Stomach (tissue), 9 donors: Measurements from ENCODE around the gene EVL. TPM values are rescaled to one million over a fixed set of nuclear protein-coding genes. Genes with fewer than 3 reads are reported as not detected.
A peak's percentile ranks its signal among the peaks of the same experiment; 100 is the strongest.

Experiments used
- DNase-seq, 2 donors: peaks; one replicate each; pipeline versions ENCODE4 v3.0.0 to v3.0.0-alpha.2; 2013 to 2019
- H3K27ac ChIP-seq, 5 donors: fragments of 200-600 bp in 4 of 5; sonication (generic) in 4 of 5; one replicate each; pipeline ENCODE4 v1.5.1; 2013 to 2019; ENCODE audit warnings: mild to moderate bottlenecking in 1 of 5, moderate library complexity in 1 of 5
- H3K27me3 ChIP-seq, 3 donors: fragments of 200-600 bp; sonication (generic); one replicate each; pipeline ENCODE4 v1.5.1; 2017 to 2019; ENCODE audit warnings: mixed run types in 1 of 3
- H3K36me3 ChIP-seq, 4 donors: fragments of 200-600 bp; sonication (generic); 1 replicate in 3 of 4; 2 replicates in 1 of 4; pipeline ENCODE4 v1.5.1; 2016 to 2019
- H3K4me1 ChIP-seq, 4 donors: fragments of 200-600 bp; sonication (generic); one replicate each; pipeline ENCODE4 v1.5.1; 2016 to 2019
- H3K4me3 ChIP-seq, 4 donors: fragments of 200-600 bp; sonication (generic) in 3 of 4; one replicate each; pipeline ENCODE4 v1.5.1; 2016 to 2019; ENCODE audit warnings: mild to moderate bottlenecking in 1 of 4
- H3K9me3 ChIP-seq, 4 donors: fragments of 200-600 bp; sonication (generic); one replicate each; pipeline ENCODE4 v1.5.1; 2016 to 2019
- EP300 ChIP-seq: sonication (generic); formaldehyde crosslinking; IDR thresholded peaks from one replicate; pipeline ENCODE4 v1.6.1; 2017; ENCODE audit warnings: antibody characterized with exemption
- POLR2A ChIP-seq, 4 donors: fragments of 450-650 bp; IDR thresholded peaks; one replicate each; pipeline ENCODE4 v1.6.1; 2016; ENCODE audit warnings: antibody characterized with exemption in 4 of 4, control low read depth in 2 of 4, mild to moderate bottlenecking in 1 of 4, moderate library complexity in 1 of 4
- POLR2AphosphoS5 ChIP-seq, 3 donors: sonication (generic); formaldehyde crosslinking; IDR thresholded peaks; one replicate each; pipeline ENCODE4 v1.6.1; 2016; ENCODE audit warnings: antibody characterized with exemption in 3 of 3
- WGBS, 5 donors: extraction: QIAGEN DNeasy Blood & Tissue Kit in 3 of 5; methylation state at CpG; one replicate each; pipeline versions ENCODE4 v1.1.5 to v1.1.7; 2013 to 2018; 5-methylcytosine and 5-hydroxymethylcytosine counted together
- intact Hi-C: fragments of 100-400 bp; cut with DNase I; formaldehyde crosslinking; loops from one replicate; pipeline ENCODE4 v1.15.1; 2023; ENCODE audit warnings: low total_unique reads
- polyA plus RNA-seq, 3 donors: library from polyadenylated mRNA; stranded (reverse); fragments of 200-250 nt; gene quantifications; one replicate each; pipeline ENCODE4 v1.2.3, GENCODE V29; 2013
- total RNA-seq, 5 donors: library from RNA; depleted of rRNA; stranded (reverse); fragments of >200 nt; gene quantifications; one replicate each; pipeline versions ENCODE4 v1.1.0 to v1.2.3, GENCODE V29; 2014 to 2016
- TF ChIP-seq, protein P1 (sequence below), 7 experiments: fragments of 450-650 bp in 4 of 7; fragments of 200-600 bp in 3 of 7; sonication (generic) in 3 of 7; IDR thresholded peaks; one replicate each; pipeline ENCODE4 v1.5.1; 2016 to 2019; ENCODE audit warnings: antibody characterized with exemption in 7 of 7, control low read depth in 2 of 7, mild to moderate bottlenecking in 1 of 7
- donor health status: healthy with polysubstance abuse.
- donor health status: Bipolar disorder and iron deficiency.
- donor health status: healthy.

Gene EVL
- total and polyA plus RNA-seq, 8 donors = 23.3 to 111 (median 39.7) TPM

- Histone ChIP-seq H3K9me3 (no peaks in the 10 kb centered on the region), H3K36me3 (peaks cover 0 to 21% (median 14%) of the 10 kb centered on the region in 4 donors), H3K4me1 (peaks cover 79 to 100% (median 98%) of the 10 kb centered on the region in 4 donors), H3K4me3 (peak overlapping the region in 1 of 4 donors; percentile 13), H3K27me3 (peaks cover 0 to 7% (median 0%) of the 10 kb centered on the region in 3 donors), H3K27ac (peak overlapping the region; percentile 74 to 85 (median 78))
- TF ChIP-seq, protein P1, sequence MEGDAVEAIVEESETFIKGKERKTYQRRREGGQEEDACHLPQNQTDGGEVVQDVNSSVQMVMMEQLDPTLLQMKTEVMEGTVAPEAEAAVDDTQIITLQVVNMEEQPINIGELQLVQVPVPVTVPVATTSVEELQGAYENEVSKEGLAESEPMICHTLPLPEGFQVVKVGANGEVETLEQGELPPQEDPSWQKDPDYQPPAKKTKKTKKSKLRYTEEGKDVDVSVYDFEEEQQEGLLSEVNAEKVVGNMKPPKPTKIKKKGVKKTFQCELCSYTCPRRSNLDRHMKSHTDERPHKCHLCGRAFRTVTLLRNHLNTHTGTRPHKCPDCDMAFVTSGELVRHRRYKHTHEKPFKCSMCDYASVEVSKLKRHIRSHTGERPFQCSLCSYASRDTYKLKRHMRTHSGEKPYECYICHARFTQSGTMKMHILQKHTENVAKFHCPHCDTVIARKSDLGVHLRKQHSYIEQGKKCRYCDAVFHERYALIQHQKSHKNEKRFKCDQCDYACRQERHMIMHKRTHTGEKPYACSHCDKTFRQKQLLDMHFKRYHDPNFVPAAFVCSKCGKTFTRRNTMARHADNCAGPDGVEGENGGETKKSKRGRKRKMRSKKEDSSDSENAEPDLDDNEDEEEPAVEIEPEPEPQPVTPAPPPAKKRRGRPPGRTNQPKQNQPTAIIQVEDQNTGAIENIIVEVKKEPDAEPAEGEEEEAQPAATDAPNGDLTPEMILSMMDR (IDR thresholded peaks at IDR 0.05) = no peak
- TF ChIP-seq POLR2A (IDR thresholded peaks at IDR 0.05) (no peak), EP300 (no peak), POLR2AphosphoS5 (IDR thresholded peaks at IDR 0.05) (no peak)
- 47 to 65% (median 60%) methylated on average over 20 to 27 of the region's 27 CpGs for WGBS, 5 donors
- intact Hi-C loops = no loop called here
- no peak for DNase-seq
Observed at GRCh38 chr14:100145682-100146464, 80.7 kb downstream of the EVL start.

DNA sequence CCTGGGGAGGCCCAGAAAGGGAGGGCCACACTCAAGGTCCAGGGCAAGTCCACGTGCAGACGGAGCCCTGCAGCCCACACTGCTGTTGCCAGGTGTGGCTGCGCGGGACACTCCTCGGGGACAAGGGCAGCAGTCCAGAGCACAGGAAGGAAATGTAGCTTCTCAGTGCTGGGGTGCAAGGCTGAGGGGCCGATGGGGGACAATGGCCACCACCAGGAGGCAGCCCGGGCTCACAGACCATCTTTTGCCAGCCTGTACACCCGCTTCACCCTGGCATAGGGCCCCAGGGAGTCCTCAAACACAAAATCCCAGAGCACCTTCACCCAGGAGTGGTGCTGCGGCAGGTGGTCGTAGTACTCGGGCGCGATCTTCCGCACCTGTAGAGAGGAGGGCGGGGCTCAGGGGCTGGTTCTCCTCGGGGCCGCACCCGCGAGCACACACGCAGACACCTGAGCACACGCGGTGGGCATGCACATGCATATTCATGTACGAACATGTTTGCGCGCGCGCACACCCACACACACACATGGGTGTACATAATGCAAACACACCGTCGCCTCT, 81.4 kb downstream of the EVL start:
- H3K4me1 ChIP-seq = peaks cover 75 to 100% (median 98%) of the 10 kb centered on the region in 4 donors
- peaks cover 0 to 16% (median 12%) of the 10 kb centered on the region in 4 donors for H3K36me3 ChIP-seq
- TF ChIP-seq EP300 = no peak
- TF ChIP-seq, protein P1 (IDR thresholded peaks at IDR 0.05) = peak in 2 of 7 experiments; percentile 25 to 32
- DNase-seq = peak in 1 of 2 donors; percentile 57
- H3K4me3 ChIP-seq = no peak overlapping the region
- WGBS, 5 donors = 47 to 77% (median 59%) methylated on average over 28 to 29 of the region's 29 CpGs
- peaks cover 0 to 10% (median 0%) of the 10 kb centered on the region in 3 donors for H3K27me3 ChIP-seq
- intact Hi-C loops = no loop called here
- H3K27ac ChIP-seq = peak overlapping the region; percentile 74 to 85 (median 78)
- no peaks in the 10 kb centered on the region for H3K9me3 ChIP-seq

GRCh38 chr14:100147181-100147631, 82.0 kb downstream of the EVL start:
- H3K4me1 ChIP-seq = peaks cover 69 to 94% (median 94%) of the 10 kb centered on the region in 4 donors
- no peak for TF ChIP-seq POLR2AphosphoS5 (IDR thresholded peaks at IDR 0.05)
- no peak for TF ChIP-seq EP300
- TF ChIP-seq POLR2A (IDR thresholded peaks at IDR 0.05) = no peak
- H3K36me3 ChIP-seq = peaks cover 0 to 16% (median 12%) of the 10 kb centered on the region in 4 donors
- H3K4me3 ChIP-seq = no peak overlapping the region
- H3K9me3 ChIP-seq = no peaks in the 10 kb centered on the region
- DNase-seq = peak in 1 of 2 donors; percentile 33
- peaks cover 0 to 14% (median 0%) of the 10 kb centered on the region in 3 donors for H3K27me3 ChIP-seq
- intact Hi-C loops = no loop called here
- 51 to 68% (median 56%) methylated on average over 14 to 20 of the region's 20 CpGs for WGBS, 5 donors
- H3K27ac ChIP-seq = peak overlapping the region; percentile 74 to 85 (median 78)

DNA sequence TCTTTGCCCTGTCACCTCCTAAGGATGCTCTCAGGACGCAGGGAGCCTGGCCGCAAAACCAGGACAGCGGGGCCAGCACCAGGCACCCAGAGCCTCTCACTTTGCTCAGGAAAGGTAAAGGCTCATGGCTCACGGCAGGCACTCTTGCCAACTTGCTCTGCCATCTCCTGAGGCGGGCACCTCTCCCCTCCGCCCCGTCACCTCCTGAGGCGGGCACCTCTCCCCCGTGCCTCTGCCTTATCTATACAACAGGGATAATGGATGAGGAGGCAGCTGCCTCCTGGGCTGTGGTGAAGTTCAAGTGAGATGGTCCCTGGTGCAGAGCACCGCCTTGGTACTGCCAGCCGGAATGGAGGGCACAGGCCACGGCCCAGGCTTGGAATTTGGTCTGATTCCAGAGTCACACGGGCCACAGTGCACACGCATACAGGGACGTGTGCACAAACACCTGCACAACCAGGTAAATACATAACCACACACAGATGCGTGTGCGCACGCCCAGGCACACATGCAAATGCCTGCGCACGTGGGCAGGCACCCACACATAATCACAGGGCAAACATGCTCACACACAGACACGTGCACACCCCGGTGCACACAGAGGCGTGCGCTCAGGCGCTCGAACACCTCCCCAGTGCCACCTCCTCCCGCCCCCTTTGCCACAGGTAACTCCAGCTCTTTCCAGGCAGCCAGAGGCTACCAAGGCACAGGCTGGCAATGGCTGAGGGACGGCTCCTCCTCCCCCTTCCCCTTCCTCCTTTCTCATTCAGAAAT, 82.7 kb downstream of the EVL start:
- peak overlapping the region; percentile 6 to 85 (median 77) for H3K27ac ChIP-seq
- TF ChIP-seq EP300 = no peak
- TF ChIP-seq, protein P1 (IDR thresholded peaks at IDR 0.05) = no peak
- no peak for TF ChIP-seq POLR2A (IDR thresholded peaks at IDR 0.05)
- TF ChIP-seq POLR2AphosphoS5 (IDR thresholded peaks at IDR 0.05) = peak in 1 of 3 donors; percentile 36
- H3K4me3 ChIP-seq = no peak overlapping the region
- H3K27me3 ChIP-seq = peaks cover 0 to 16% (median 0%) of the 10 kb centered on the region in 3 donors
- 39 to 66% (median 49%) methylated on average over 20 to 28 of the region's 28 CpGs for WGBS, 5 donors
- no peak for DNase-seq
- intact Hi-C loops = no loop called here
- H3K4me1 ChIP-seq = peaks cover 62 to 89% (median 87%) of the 10 kb centered on the region in 4 donors
- no peaks in the 10 kb centered on the region for H3K9me3 ChIP-seq
- H3K36me3 ChIP-seq = peaks cover 0 to 16% (median 12%) of the 10 kb centered on the region in 4 donors
